ENCODE measurements around the gene AIRE.

GRCh38 chr21:44317241-44317782, 31.6 kb downstream of the AIRE start:
- no peak for TF ChIP-seq EP300 (conservative IDR thresholded peaks at IDR 0.05; ENCODE audit: poor library complexity, severe bottlenecking)
- TF ChIP-seq POLR2AphosphoS5 (IDR thresholded peaks at IDR 0.05): no peak
- TF ChIP-seq EZH2 (IDR thresholded peaks at IDR 0.05; ENCODE audit: borderline replicate concordance, insufficient read depth, low read length, poor library complexity, severe bottlenecking): no peak
